Measurements from ENCODE around the gene CLEC4G. TPM values are rescaled to one million over a fixed set of nuclear protein-coding genes. Genes with fewer than 3 reads are reported as not detected.
"Not testable (repeated sequence)": the region's sequence is repeated elsewhere in the genome, so short reads cannot be mapped to it uniquely, and the experiment has no call there.

Gene CLEC4G
- not detected for total RNA-seq

GRCh38 chr19:7732045-7732444 is at the start of gene CLEC4G:
Gene CLEC4G, minus strand, starts transcription at chr19:7732110. Its CDS starts 8 bp downstream, at chr19:7732102.
- DNase-seq, result no peak

GRCh38 chr19:7781157-7781556 is 49.2 kb upstream of the CLEC4G start:
- DNase-seq, result no peak

- DNase-seq, result no peak
Observed at GRCh38 chr19:7779631-7780486, 47.9 kb upstream of the CLEC4G start.

GRCh38 chr19:7778081-7778480 is 46.2 kb upstream of the CLEC4G start:
- no peak for DNase-seq

GRCh38 chr19:7775761-7776160 is 43.9 kb upstream of the CLEC4G start:
- DNase-seq, result no peak

- no peak for DNase-seq
Observed at GRCh38 chr19:7773841-7774240, 41.9 kb upstream of the CLEC4G start.

- DNase-seq, result no peak
Observed at GRCh38 chr19:7772752-7773291, 40.9 kb upstream of the CLEC4G start.

GRCh38 chr19:7771072-7771471 is 39.2 kb upstream of the CLEC4G start:
- no peak for DNase-seq

- DNase-seq, result no peak
Observed at GRCh38 chr19:7769171-7769570, 37.3 kb upstream of the CLEC4G start.

GRCh38 chr19:7767487-7767886 is 35.6 kb upstream of the CLEC4G start:
- no peak for DNase-seq

GRCh38 chr19:7766535-7766934 is 34.6 kb upstream of the CLEC4G start:
- DNase-seq, result no peak

GRCh38 chr19:7765043-7765442 is 33.1 kb upstream of the CLEC4G start:
- DNase-seq, result not testable (repeated sequence)

GRCh38 chr19:7764157-7764556 is 32.2 kb upstream of the CLEC4G start:
- not testable (repeated sequence) for DNase-seq

- DNase-seq, result no peak
Observed at GRCh38 chr19:7763696-7764095, 31.8 kb upstream of the CLEC4G start.

- no peak for DNase-seq
Observed at GRCh38 chr19:7762719-7763293, 30.9 kb upstream of the CLEC4G start, which contains the start of gene CLEC4M. Gene CLEC4M, plus strand, starts transcription at chr19:7763243. Its CDS starts 24 bp downstream, at chr19:7763267.

- no peak for DNase-seq
Observed at GRCh38 chr19:7759156-7759555, 27.2 kb upstream of the CLEC4G start.

GRCh38 chr19:7757358-7757757 is 25.4 kb upstream of the CLEC4G start:
- no peak for DNase-seq

GRCh38 chr19:7756258-7756657 is 24.3 kb upstream of the CLEC4G start:
- no peak for DNase-seq

GRCh38 chr19:7751157-7751783 is 19.4 kb upstream of the CLEC4G start:
- DNase-seq, result no peak

- no peak for DNase-seq
Observed at GRCh38 chr19:7748756-7749155, 16.8 kb upstream of the CLEC4G start.

GRCh38 chr19:7748171-7748570 is 16.3 kb upstream of the CLEC4G start:
- no peak for DNase-seq

GRCh38 chr19:7746903-7747884 is 15.3 kb upstream of the CLEC4G start, which contains the start of gene CD209:
Gene CD209, minus strand, starts transcription at chr19:7747534. Its CDS starts 23 bp downstream, at chr19:7747511.
- peak; percentile 5 for DNase-seq
